ENCODE data around the gene PTPRU.

PTPRU gene

DNA sequence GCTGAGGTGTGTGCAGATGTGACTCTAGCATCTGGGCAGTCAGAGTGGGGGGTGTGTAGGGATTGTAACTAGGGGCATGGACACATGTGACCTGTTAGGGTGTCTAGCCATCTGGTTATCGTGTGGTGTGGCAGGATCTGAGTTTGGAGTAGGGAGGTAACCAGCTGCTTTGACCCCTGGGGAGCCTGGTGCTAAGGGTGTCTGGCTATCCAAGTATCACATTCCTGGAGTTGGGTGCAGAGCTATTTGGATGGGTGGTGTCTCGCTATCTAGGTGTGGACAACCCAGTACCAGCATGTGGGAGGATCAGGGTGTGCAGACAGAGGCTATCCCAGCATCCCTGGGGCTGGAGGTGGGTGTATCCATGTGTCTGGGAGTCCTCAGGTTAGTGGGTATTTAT lies 4.7 kb downstream of the PTPRU start:
- H3K9me3 ChIP-seq (ENCODE audit: control insufficient read depth in 1 of 2, low read length in 2 of 2): no peaks in the 10 kb centered on the region

DNA sequence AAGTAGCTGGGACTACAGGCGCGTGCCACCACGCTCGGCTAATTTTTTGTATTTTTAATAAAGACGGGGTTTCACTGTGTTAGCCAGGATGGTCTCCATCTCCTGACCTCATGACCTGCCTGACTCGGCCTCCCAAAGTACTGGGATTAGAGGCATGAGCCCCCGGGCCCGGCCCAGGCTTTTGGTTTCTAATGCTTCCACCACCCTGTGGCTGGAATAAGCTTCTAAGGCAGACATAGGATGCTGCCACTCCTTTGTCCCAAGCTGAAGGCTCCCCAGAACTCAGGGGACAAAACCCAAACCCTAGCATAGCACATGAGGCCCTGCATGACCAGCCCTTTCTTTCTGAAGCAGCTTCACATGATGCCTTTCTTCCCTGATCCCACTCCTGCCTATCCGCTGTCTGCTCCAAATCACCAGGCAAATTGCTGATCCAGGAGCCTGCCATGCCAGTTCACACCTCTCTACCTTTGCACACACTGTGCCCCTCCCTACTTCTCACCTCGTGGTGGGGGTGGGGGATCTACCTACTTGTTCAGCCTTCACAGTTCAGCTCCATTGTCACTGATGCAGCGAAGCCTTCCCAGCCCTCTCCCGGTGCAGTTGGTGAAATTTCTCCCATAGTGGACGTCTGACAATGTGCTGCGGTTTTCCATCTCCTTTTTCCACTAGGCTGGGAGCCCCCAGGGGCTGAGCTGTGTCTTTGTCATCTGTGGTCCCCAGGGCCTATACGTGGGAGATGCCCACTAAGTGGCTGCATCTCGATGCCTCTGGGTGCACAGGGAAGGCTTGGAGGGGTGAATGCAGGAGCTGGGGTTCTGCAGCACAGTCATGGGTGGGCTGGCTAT lies 6.9 kb downstream of the PTPRU start:
- Histone ChIP-seq H3K9me3 (ENCODE audit: control insufficient read depth in 1 of 2, low read length in 2 of 2) (no peaks in the 10 kb centered on the region), H3K4me3 (ENCODE audit: low read depth in 1 of 2, low read length in 2 of 2) (no peak overlapping the region), H3K4me1 (ENCODE audit: control insufficient read depth in 1 of 2, insufficient read depth in 2 of 2, low read length in 2 of 2) (peaks cover 0 to 3% of the 10 kb centered on the region in 2 donors), H3K27ac (ENCODE audit: low read depth, low read length) (no peak overlapping the region), H3K27me3 (ENCODE audit: control insufficient read depth in 1 of 2, insufficient read depth in 2 of 2, low read length in 2 of 2) (peaks cover 15 to 24% of the 10 kb centered on the region in 2 donors), H3K36me3 (ENCODE audit: control insufficient read depth in 1 of 2, insufficient read depth in 2 of 2, low read length in 2 of 2) (no peaks in the 10 kb centered on the region), H3K9ac (ENCODE audit: low read depth in 1 of 2, low read length in 2 of 2) (no peak overlapping the region)

More for the DNA sequence above, 4.7 kb downstream of the PTPRU start:
- peaks cover 10 to 16% of the 10 kb centered on the region in 2 donors for H3K4me1 ChIP-seq (ENCODE audit: control insufficient read depth in 1 of 2, insufficient read depth in 2 of 2, low read length in 2 of 2)
- no peak overlapping the region for H3K4me3 ChIP-seq (ENCODE audit: low read depth in 1 of 2, low read length in 2 of 2)
- H3K9ac ChIP-seq (ENCODE audit: low read depth in 1 of 2, low read length in 2 of 2): no peak overlapping the region
- H3K27ac ChIP-seq (ENCODE audit: low read depth, low read length): no peak overlapping the region
- H3K27me3 ChIP-seq (ENCODE audit: control insufficient read depth in 1 of 2, insufficient read depth in 2 of 2, low read length in 2 of 2): peaks cover 29 to 36% of the 10 kb centered on the region in 2 donors
- no peaks in the 10 kb centered on the region for H3K36me3 ChIP-seq (ENCODE audit: control insufficient read depth in 1 of 2, insufficient read depth in 2 of 2, low read length in 2 of 2)

DNA sequence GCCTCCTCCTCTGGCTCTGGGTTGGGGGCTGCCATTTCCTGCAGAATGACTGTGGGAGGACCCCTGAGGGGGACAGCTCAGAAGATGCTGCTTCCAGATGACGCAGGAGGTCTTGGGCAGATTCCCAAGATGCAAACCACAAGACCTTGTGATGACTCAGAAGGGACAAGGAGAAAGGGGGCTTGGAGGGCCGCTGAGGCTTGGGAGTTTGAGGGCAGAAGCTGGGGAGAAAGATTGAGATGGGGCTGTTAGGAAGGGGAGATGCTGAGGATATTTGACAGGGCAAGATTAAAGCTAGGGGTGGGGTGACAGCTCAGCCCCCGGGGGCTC lies 7.5 kb downstream of the PTPRU start:
- Histone ChIP-seq H3K9me3 (ENCODE audit: control insufficient read depth in 1 of 2, low read length in 2 of 2) (no peaks in the 10 kb centered on the region), H3K4me3 (ENCODE audit: low read depth in 1 of 2, low read length in 2 of 2) (no peak overlapping the region), H3K27ac (ENCODE audit: low read depth, low read length) (no peak overlapping the region), H3K4me1 (ENCODE audit: control insufficient read depth in 1 of 2, insufficient read depth in 2 of 2, low read length in 2 of 2) (no peaks in the 10 kb centered on the region), H3K27me3 (ENCODE audit: control insufficient read depth in 1 of 2, insufficient read depth in 2 of 2, low read length in 2 of 2) (peaks cover 9 to 19% of the 10 kb centered on the region in 2 donors), H3K36me3 (ENCODE audit: control insufficient read depth in 1 of 2, insufficient read depth in 2 of 2, low read length in 2 of 2) (no peaks in the 10 kb centered on the region), H3K9ac (ENCODE audit: low read depth in 1 of 2, low read length in 2 of 2) (no peak overlapping the region)

DNA sequence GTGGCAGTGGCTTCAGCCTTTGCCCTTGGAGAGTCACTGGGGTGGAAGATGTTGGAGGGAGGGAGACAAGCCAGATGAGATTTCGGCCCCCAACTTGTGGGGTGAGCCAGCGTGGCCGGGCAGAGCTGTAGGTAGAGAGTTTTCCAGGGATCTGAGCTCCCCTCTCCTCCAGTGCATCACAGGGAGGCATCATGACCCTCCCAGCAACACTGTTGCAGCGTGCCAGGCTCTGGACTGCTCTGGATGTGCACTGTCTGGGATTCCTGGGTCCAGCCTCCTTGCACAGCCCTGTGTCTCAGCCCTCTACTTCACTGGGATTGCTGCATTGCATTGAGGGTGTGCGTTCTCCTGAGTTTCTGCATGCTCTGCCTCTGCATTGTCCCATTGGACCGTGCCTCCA lies 8.9 kb downstream of the PTPRU start:
- no peaks in the 10 kb centered on the region for H3K4me1 ChIP-seq (ENCODE audit: control insufficient read depth in 1 of 2, insufficient read depth in 2 of 2, low read length in 2 of 2)
- peaks cover 0 to 4% of the 10 kb centered on the region in 2 donors for H3K27me3 ChIP-seq (ENCODE audit: control insufficient read depth in 1 of 2, insufficient read depth in 2 of 2, low read length in 2 of 2)
- no peak overlapping the region for H3K4me3 ChIP-seq (ENCODE audit: low read depth in 1 of 2, low read length in 2 of 2)
- no peaks in the 10 kb centered on the region for H3K9me3 ChIP-seq (ENCODE audit: control insufficient read depth in 1 of 2, low read length in 2 of 2)
- no peaks in the 10 kb centered on the region for H3K36me3 ChIP-seq (ENCODE audit: control insufficient read depth in 1 of 2, insufficient read depth in 2 of 2, low read length in 2 of 2)
- no peak overlapping the region for H3K9ac ChIP-seq (ENCODE audit: low read depth in 1 of 2, low read length in 2 of 2)
- no peak overlapping the region for H3K27ac ChIP-seq (ENCODE audit: low read depth, low read length)

DNA sequence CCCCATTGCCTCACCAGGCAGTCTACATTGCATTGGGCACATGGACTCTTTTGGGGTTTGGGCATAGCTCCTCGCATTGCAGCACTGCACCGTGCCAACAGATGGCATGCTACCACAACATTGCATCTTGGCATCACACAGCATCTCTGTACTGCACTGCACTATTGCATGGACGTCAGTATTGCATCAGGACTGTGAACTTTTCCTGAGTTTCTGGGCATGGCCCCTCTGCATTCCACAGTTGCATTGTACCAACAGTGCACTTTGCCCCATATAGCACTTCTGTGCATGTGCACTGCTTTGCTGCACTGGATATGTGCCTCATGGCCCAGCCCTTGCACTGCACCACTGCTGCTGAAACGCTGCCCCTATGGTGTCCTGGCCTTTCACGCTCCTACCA lies 9.6 kb downstream of the PTPRU start:
- Histone ChIP-seq H3K9ac (ENCODE audit: low read depth in 1 of 2, low read length in 2 of 2) (no peak overlapping the region), H3K27me3 (ENCODE audit: control insufficient read depth in 1 of 2, insufficient read depth in 2 of 2, low read length in 2 of 2) (peaks cover 0 to 3% of the 10 kb centered on the region in 2 donors), H3K27ac (ENCODE audit: low read depth, low read length) (no peak overlapping the region), H3K36me3 (ENCODE audit: control insufficient read depth in 1 of 2, insufficient read depth in 2 of 2, low read length in 2 of 2) (no peaks in the 10 kb centered on the region), H3K9me3 (ENCODE audit: control insufficient read depth in 1 of 2, low read length in 2 of 2) (no peaks in the 10 kb centered on the region), H3K4me1 (ENCODE audit: control insufficient read depth in 1 of 2, insufficient read depth in 2 of 2, low read length in 2 of 2) (no peaks in the 10 kb centered on the region), H3K4me3 (ENCODE audit: low read depth in 1 of 2, low read length in 2 of 2) (no peak overlapping the region)

DNA sequence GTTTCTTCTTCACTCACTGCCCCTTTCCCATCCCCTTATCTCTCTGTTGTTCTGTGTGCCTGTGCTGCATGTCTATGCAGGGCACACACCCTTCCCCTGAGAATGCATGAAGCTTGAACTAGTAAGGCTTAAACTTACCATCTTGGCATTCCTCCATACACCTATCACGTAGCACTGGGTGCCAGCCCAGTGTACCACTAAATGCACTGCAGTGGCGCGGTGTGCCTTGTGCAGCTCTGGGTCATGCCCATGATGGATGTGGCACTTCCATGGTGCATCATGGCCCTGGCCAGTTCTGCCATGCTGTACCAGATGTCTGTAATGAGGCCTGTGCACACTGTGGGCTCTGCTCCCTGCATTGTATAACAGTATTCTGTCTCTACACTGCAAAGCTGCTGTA lies 10.7 kb downstream of the PTPRU start:
- H3K9me3 ChIP-seq (ENCODE audit: control insufficient read depth in 1 of 2, low read length in 2 of 2): no peaks in the 10 kb centered on the region
- H3K9ac ChIP-seq (ENCODE audit: low read depth in 1 of 2, low read length in 2 of 2): no peak overlapping the region
- no peaks in the 10 kb centered on the region for H3K27me3 ChIP-seq (ENCODE audit: control insufficient read depth in 1 of 2, insufficient read depth in 2 of 2, low read length in 2 of 2)
- H3K4me3 ChIP-seq (ENCODE audit: low read depth in 1 of 2, low read length in 2 of 2): no peak overlapping the region
- no peak overlapping the region for H3K27ac ChIP-seq (ENCODE audit: low read depth, low read length)
- no peaks in the 10 kb centered on the region for H3K4me1 ChIP-seq (ENCODE audit: control insufficient read depth in 1 of 2, insufficient read depth in 2 of 2, low read length in 2 of 2)
- H3K36me3 ChIP-seq (ENCODE audit: control insufficient read depth in 1 of 2, insufficient read depth in 2 of 2, low read length in 2 of 2): no peaks in the 10 kb centered on the region

DNA sequence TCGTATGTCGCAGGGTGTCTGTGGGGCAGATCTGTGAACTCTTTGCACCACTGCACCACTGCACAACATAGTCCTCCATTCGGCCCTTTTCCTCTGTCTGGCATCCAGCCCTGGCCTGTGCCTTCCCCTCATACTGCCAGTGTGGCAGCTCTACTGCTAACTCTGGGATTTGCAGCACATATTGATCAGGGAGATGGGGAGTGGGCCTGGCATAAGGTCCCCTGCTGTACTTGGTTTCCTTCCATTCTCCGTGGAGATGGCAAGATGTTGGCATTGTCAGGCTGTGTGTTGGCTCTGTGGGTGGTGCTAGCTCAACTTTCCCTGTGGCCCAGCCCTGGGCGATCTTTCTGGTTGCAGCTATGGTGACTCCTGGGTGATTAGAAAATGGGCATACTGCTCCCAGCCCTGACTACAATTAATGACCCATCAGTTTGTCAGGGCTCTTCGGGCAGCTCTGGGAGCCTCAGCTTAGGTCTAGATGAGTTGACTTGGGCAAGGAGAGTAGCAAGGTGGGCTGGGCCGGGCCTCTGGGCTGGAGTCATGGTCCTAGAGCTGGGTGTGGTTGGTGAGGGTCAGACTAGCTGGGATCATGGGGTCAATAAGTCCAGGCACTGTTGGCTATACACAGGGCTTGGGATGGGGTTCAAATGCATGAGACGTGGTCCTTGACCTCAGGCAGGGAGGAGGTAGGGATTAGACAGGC lies 11.4 kb downstream of the PTPRU start:
- Histone ChIP-seq H3K9ac (ENCODE audit: low read depth in 1 of 2, low read length in 2 of 2) (no peak overlapping the region), H3K36me3 (ENCODE audit: control insufficient read depth in 1 of 2, insufficient read depth in 2 of 2, low read length in 2 of 2) (no peaks in the 10 kb centered on the region), H3K4me3 (ENCODE audit: low read depth in 1 of 2, low read length in 2 of 2) (no peak overlapping the region), H3K4me1 (ENCODE audit: control insufficient read depth in 1 of 2, insufficient read depth in 2 of 2, low read length in 2 of 2) (no peaks in the 10 kb centered on the region), H3K27ac (ENCODE audit: low read depth, low read length) (no peak overlapping the region), H3K27me3 (ENCODE audit: control insufficient read depth in 1 of 2, insufficient read depth in 2 of 2, low read length in 2 of 2) (no peaks in the 10 kb centered on the region), H3K9me3 (ENCODE audit: control insufficient read depth in 1 of 2, low read length in 2 of 2) (no peaks in the 10 kb centered on the region)

DNA sequence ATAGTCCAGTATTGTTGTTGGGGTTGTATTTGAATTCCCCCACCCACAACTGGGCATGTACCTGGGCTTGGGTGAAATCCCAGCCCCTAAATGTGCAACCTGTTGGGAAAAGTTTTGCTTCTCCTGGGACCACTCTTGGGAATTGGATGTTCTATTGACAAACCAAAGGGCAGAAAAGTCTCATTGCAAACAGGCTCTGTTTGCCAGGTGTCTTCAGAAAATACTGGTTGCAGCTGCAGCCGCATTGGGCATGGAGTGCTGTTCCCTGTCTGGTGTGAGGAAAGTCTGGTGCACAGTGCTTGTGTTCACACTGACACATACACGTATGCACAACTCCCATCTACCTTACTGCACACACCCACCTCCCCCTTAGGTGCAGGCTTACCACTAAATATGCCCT lies 12.1 kb downstream of the PTPRU start:
- Histone ChIP-seq H3K4me1 (ENCODE audit: control insufficient read depth in 1 of 2, insufficient read depth in 2 of 2, low read length in 2 of 2) (no peaks in the 10 kb centered on the region), H3K9ac (ENCODE audit: low read depth in 1 of 2, low read length in 2 of 2) (no peak overlapping the region), H3K27ac (ENCODE audit: low read depth, low read length) (no peak overlapping the region), H3K9me3 (ENCODE audit: control insufficient read depth in 1 of 2, low read length in 2 of 2) (no peaks in the 10 kb centered on the region), H3K36me3 (ENCODE audit: control insufficient read depth in 1 of 2, insufficient read depth in 2 of 2, low read length in 2 of 2) (no peaks in the 10 kb centered on the region), H3K27me3 (ENCODE audit: control insufficient read depth in 1 of 2, insufficient read depth in 2 of 2, low read length in 2 of 2) (no peaks in the 10 kb centered on the region), H3K4me3 (ENCODE audit: low read depth in 1 of 2, low read length in 2 of 2) (no peak overlapping the region)

DNA sequence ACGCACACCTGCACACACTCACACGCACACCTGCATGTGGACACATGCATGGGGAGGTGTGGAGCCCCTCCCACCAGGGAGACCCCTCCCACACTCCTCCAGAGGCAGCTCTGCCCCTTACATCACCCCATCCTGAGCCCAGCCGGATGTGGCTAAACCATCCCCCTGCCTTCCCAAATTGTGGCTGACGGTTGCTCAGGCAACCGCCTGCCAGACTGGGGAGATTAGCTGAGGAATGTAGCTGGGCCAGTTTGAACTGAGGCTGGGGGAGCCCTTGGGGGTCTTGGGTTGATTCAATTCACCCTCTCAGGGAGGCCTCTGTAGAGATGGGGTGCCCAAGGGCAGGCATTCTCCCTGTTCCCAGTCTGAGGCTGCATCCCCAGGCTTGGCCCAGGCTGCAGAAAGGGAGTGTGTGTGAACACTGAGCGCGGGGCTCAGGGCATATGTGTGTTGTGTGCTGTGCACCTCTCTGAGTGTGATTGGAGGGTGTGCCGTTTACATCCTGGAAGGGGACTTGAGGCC lies 12.9 kb downstream of the PTPRU start:
- Histone ChIP-seq H3K4me1 (ENCODE audit: control insufficient read depth in 1 of 2, insufficient read depth in 2 of 2, low read length in 2 of 2) (no peaks in the 10 kb centered on the region), H3K9ac (ENCODE audit: low read depth in 1 of 2, low read length in 2 of 2) (no peak overlapping the region), H3K27ac (ENCODE audit: low read depth, low read length) (no peak overlapping the region), H3K4me3 (ENCODE audit: low read depth in 1 of 2, low read length in 2 of 2) (no peak overlapping the region), H3K9me3 (ENCODE audit: control insufficient read depth in 1 of 2, low read length in 2 of 2) (no peaks in the 10 kb centered on the region), H3K27me3 (ENCODE audit: control insufficient read depth in 1 of 2, insufficient read depth in 2 of 2, low read length in 2 of 2) (no peaks in the 10 kb centered on the region), H3K36me3 (ENCODE audit: control insufficient read depth in 1 of 2, insufficient read depth in 2 of 2, low read length in 2 of 2) (no peaks in the 10 kb centered on the region)

DNA sequence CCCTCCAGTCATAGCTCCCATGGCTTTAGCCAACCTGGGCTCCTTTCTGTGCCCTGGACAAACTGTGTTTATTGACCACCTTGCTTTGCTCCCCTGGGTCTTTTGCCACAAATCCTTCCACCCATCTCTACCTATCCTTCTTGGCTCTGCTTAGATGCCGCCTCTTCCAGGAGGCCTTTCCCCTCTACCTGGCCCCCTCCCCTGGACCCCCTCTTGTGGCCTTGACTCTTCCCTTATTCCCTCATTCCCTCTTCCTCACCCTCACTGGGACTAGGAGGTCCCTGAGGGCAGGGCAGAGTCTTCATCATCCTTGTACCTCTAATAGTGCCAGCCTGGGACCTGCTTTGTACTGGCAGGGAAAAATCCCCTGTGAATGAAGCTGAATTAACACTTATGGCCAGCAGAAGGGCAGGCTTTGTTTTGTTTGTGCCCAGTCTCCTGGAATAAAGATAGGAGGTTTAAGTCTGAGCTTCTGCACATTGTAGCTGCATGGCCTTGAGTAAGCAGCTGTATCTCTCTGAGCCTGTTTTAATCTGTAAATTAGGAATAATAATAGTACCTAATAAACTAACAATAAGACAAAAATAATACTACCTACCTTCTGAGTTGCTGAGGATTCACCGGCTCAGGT lies 13.7 kb downstream of the PTPRU start:
- H3K9me3 ChIP-seq (ENCODE audit: control insufficient read depth in 1 of 2, low read length in 2 of 2): no peaks in the 10 kb centered on the region

More for the DNA sequence above, 13.7 kb downstream of the PTPRU start:
- Histone ChIP-seq H3K27ac (ENCODE audit: low read depth, low read length) (no peak overlapping the region), H3K27me3 (ENCODE audit: control insufficient read depth in 1 of 2, insufficient read depth in 2 of 2, low read length in 2 of 2) (no peaks in the 10 kb centered on the region), H3K4me3 (ENCODE audit: low read depth in 1 of 2, low read length in 2 of 2) (no peak overlapping the region), H3K4me1 (ENCODE audit: control insufficient read depth in 1 of 2, insufficient read depth in 2 of 2, low read length in 2 of 2) (no peaks in the 10 kb centered on the region), H3K36me3 (ENCODE audit: control insufficient read depth in 1 of 2, insufficient read depth in 2 of 2, low read length in 2 of 2) (no peaks in the 10 kb centered on the region), H3K9ac (ENCODE audit: low read depth in 1 of 2, low read length in 2 of 2) (no peak overlapping the region)

Data from duodenal mucosa (tissue), 2 donors.